CD14-positive monocyte (primary cell): ENCODE data around the gene MS4A15. TPM values are rescaled to one million over a fixed set of nuclear protein-coding genes. Genes with fewer than 3 reads are reported as not detected.

Experiments
- DNase-seq, 3 donors: peaks; one replicate each; pipeline ENCODE4 v3.0.0-alpha.2; 2011 to 2022
- H2AFZ ChIP-seq: 2 replicates; pipeline ENCODE4 v1.6.0; 2012; ENCODE audit warnings: mild to moderate bottlenecking, low read depth, low read length, inconsistent platforms; ENCODE audit not compliant: insufficient read depth, poor library complexity, severe bottlenecking
- H3K27ac ChIP-seq, 2 donors: 1 replicate in 1 of 2; 2 replicates in 1 of 2; pipeline ENCODE4 v1.5.1; 2012 to 2013; ENCODE audit warnings: low read length in 2 of 2, control low read depth in 1 of 2, inconsistent platforms in 1 of 2, low read depth in 1 of 2, mild to moderate bottlenecking in 1 of 2
- H3K27me3 ChIP-seq, 2 donors: one replicate each; pipeline versions ENCODE4 v1.6.0 to v1.6.1; 2011 to 2013; ENCODE audit warnings: low read length in 2 of 2; ENCODE audit not compliant: control insufficient read depth in 2 of 2, insufficient read depth in 2 of 2
- H3K36me3 ChIP-seq, 2 donors: replicated peaks in 1 of 2; 1 replicate in 1 of 2; 2 replicates in 1 of 2; pipeline versions ENCODE4 v1.5.1 to v1.6.1; 2012 to 2013; ENCODE audit warnings: low read length in 2 of 2, control low read depth in 1 of 2, inconsistent platforms in 1 of 2, mild to moderate bottlenecking in 1 of 2; ENCODE audit not compliant: insufficient read depth in 2 of 2, control insufficient read depth in 1 of 2
- H3K4me1 ChIP-seq, 2 donors: 1 replicate in 1 of 2; 2 replicates in 1 of 2; pipeline versions ENCODE4 v1.5.1 to v1.6.1; 2012 to 2013; ENCODE audit warnings: low read length in 2 of 2, control low read depth in 1 of 2, inconsistent platforms in 1 of 2, mild to moderate bottlenecking in 1 of 2, moderate library complexity in 1 of 2; ENCODE audit not compliant: insufficient read depth in 2 of 2, control insufficient read depth in 1 of 2
- H3K4me2 ChIP-seq: replicated peaks from 2 replicates; pipeline ENCODE3; 2012; ENCODE audit warnings: low read length, moderate library complexity, mild to moderate bottlenecking; ENCODE audit not compliant: poor library complexity, severe bottlenecking; ENCODE audit errors: extremely low read depth
- H3K4me3 ChIP-seq, 3 experiments: fragments of 200-600 bp in 1 of 3; sonication (generic) in 1 of 3; replicated peaks in 1 of 3; 1 replicate in 2 of 3; 2 replicates in 1 of 3; pipeline ENCODE4 v1.5.1; 2011 to 2013; ENCODE audit warnings: low read length in 3 of 3, mild to moderate bottlenecking in 3 of 3, control low read depth in 2 of 3, low read depth in 2 of 3, inconsistent platforms in 1 of 3, moderate library complexity in 1 of 3
- H3K79me2 ChIP-seq: 2 replicates; pipeline ENCODE4 v1.6.0; 2012; ENCODE audit warnings: mild to moderate bottlenecking, control low read depth, inconsistent platforms, low read length, moderate library complexity; ENCODE audit not compliant: insufficient read depth
- H3K9ac ChIP-seq: 2 replicates; pipeline ENCODE4 v1.6.0; 2017; ENCODE audit warnings: low read length, mild to moderate bottlenecking; ENCODE audit not compliant: insufficient read depth, poor library complexity, severe bottlenecking
- H3K9me3 ChIP-seq, 2 donors: replicated peaks in 1 of 2; 1 replicate in 1 of 2; 2 replicates in 1 of 2; pipeline versions ENCODE4 v1.5.1 to v1.6.1; 2012 to 2013; ENCODE audit warnings: low read length in 2 of 2, control low read depth in 1 of 2; ENCODE audit not compliant: control insufficient read depth in 1 of 2, insufficient read depth in 1 of 2
- H4K20me1 ChIP-seq: 2 replicates; pipeline ENCODE4 v1.6.0; 2012; ENCODE audit warnings: mild to moderate bottlenecking, low read length, control low read depth, moderate library complexity; ENCODE audit not compliant: insufficient read depth
- H3K27ac Mint-ChIP-seq, 7 donors: one replicate each; pipeline ENCODE4 v1.8.0; 2020; ENCODE audit warnings: mild to moderate bottlenecking in 7 of 7, mixed read lengths in 7 of 7, moderate library complexity in 6 of 7, inconsistent platforms in 2 of 7
- H3K27me3 Mint-ChIP-seq, 3 donors: one replicate each; pipeline ENCODE4 v1.8.0; 2021 to 2022; ENCODE audit warnings: low read depth in 3 of 3, mild to moderate bottlenecking in 3 of 3, mixed read lengths in 3 of 3, moderate library complexity in 3 of 3, inconsistent platforms in 1 of 3
- H3K36me3 Mint-ChIP-seq, 2 donors: one replicate each; pipeline ENCODE4 v1.8.0; 2020; ENCODE audit warnings: mixed read lengths in 2 of 2, inconsistent platforms in 1 of 2, mild to moderate bottlenecking in 1 of 2
- H3K4me1 Mint-ChIP-seq: one replicate; pipeline ENCODE4 v1.8.0; 2020; ENCODE audit warnings: mild to moderate bottlenecking, mixed read lengths
- H3K4me3 Mint-ChIP-seq, 2 donors: one replicate each; pipeline ENCODE4 v1.8.0; 2020; ENCODE audit warnings: mild to moderate bottlenecking in 2 of 2, mixed read lengths in 2 of 2, moderate library complexity in 1 of 2
- H3K9me3 Mint-ChIP-seq, 7 donors: one replicate each; pipeline ENCODE4 v1.8.0; 2020 to 2022; ENCODE audit warnings: mixed read lengths in 7 of 7, mild to moderate bottlenecking in 6 of 7, moderate library complexity in 6 of 7, inconsistent platforms in 2 of 7
- CTCF ChIP-seq: fragments of 200-600 bp; IDR thresholded peaks from one replicate; pipeline ENCODE4 v1.8.0; 2022; ENCODE audit warnings: antibody characterized with exemption, mild to moderate bottlenecking
- WGBS: methylation state at CpG from one replicate; pipeline ENCODE4 v1.1.5; 2013; ENCODE audit warnings: missing lambda C conversion rate; ENCODE audit not compliant: insufficient coverage; 5-methylcytosine and 5-hydroxymethylcytosine counted together
- intact Hi-C, 2 donors: fragments of 100-400 bp; cut with micrococcal nuclease; formaldehyde crosslinking; loops; one replicate each; pipeline versions ENCODE4 v1.15.0 to v1.15.1; 2023
- polyA plus RNA-seq, 3 donors: library from polyadenylated mRNA; depleted of rRNA in 1 of 3; unstranded in 2 of 3; stranded (reverse) in 1 of 3; fragments of 300-500 nt in 2 of 3; fragments of >200 nt in 1 of 3; fragmentation: Illumina TruSeq in 2 of 3; gene quantifications; 1 replicate in 2 of 3; 2 replicates in 1 of 3; pipeline ENCODE4 v1.2.3, GENCODE V29; 2012 to 2021

MS4A15 gene
- polyA plus RNA-seq, 3 donors: not detected

GRCh38 chr11:60741421-60741820 is 15.2 kb upstream of the MS4A15 start:
- Mint-ChIP-seq H3K27me3 (peaks cover 1 to 3% (median 3%) of the 10 kb centered on the region in 3 donors), H3K27ac (no peak overlapping the region)
- WGBS: no CpG with 5 or more reads among the region's 3 CpGs

GRCh38 chr11:60743058-60743457 is 13.6 kb upstream of the MS4A15 start:
- no peak for DNase-seq
- no peaks in the 10 kb centered on the region for H3K79me2 ChIP-seq
- Mint-ChIP-seq H3K27me3 (peaks cover 0 to 3% (median 3%) of the 10 kb centered on the region in 3 donors), H3K27ac (no peak overlapping the region), H3K9me3 (peaks cover 0 to 14% (median 6%) of the 10 kb centered on the region in 7 donors), H3K4me1 (peaks cover 3% of the 10 kb centered on the region), H3K4me3 (no peak overlapping the region), H3K36me3 (no peaks in the 10 kb centered on the region)
- no peak overlapping the region for H3K9ac ChIP-seq
- no CpG with 5 or more reads among the region's 1 CpG for WGBS
- no peaks in the 10 kb centered on the region for H4K20me1 ChIP-seq
- no peak for TF ChIP-seq CTCF
- no peak overlapping the region for H3K27ac ChIP-seq
- H3K27me3 ChIP-seq: no peaks in the 10 kb centered on the region
- no peaks in the 10 kb centered on the region for H3K9me3 ChIP-seq
- no peaks in the 10 kb centered on the region for H3K4me1 ChIP-seq
- no peak overlapping the region for H3K4me2 ChIP-seq
- H3K4me3 ChIP-seq: no peak overlapping the region
- no peak overlapping the region for H2AFZ ChIP-seq
- intact Hi-C loops: no loop called here
- no peaks in the 10 kb centered on the region for H3K36me3 ChIP-seq

More at GRCh38 chr11:60741421-60741820, 15.2 kb upstream of the MS4A15 start:
- H3K4me1 ChIP-seq: no peaks in the 10 kb centered on the region
- H3K9ac ChIP-seq: no peak overlapping the region
- Mint-ChIP-seq H3K4me1 (peaks cover 3% of the 10 kb centered on the region), H3K9me3 (peaks cover 0 to 9% (median 4%) of the 10 kb centered on the region in 7 donors), H3K4me3 (no peak overlapping the region), H3K36me3 (no peaks in the 10 kb centered on the region)
- H3K27me3 ChIP-seq: peaks cover 0 to 1% of the 10 kb centered on the region in 2 donors
- H3K27ac ChIP-seq: no peak overlapping the region
- TF ChIP-seq CTCF: no peak
- no peak overlapping the region for H3K4me3 ChIP-seq
- H2AFZ ChIP-seq: no peak overlapping the region
- no peaks in the 10 kb centered on the region for H3K9me3 ChIP-seq
- no peaks in the 10 kb centered on the region for H3K36me3 ChIP-seq
- DNase-seq: no peak
- intact Hi-C loops: no loop called here
- no peaks in the 10 kb centered on the region for H3K79me2 ChIP-seq
- no peak overlapping the region for H3K4me2 ChIP-seq
- H4K20me1 ChIP-seq: no peaks in the 10 kb centered on the region
